B cell (primary cell): ENCODE measurements around the gene B4GALT5. TPM values are rescaled to one million over a fixed set of nuclear protein-coding genes. Genes with fewer than 3 reads are reported as not detected.

Source experiments
- ATAC-seq: fragments of 200-7000 bp; cut with Tn5 transposase; one replicate; pipeline ENCODE4 v1.10.0; 2021; ENCODE audit warnings: low read depth, mild to moderate bottlenecking, moderate number of reproducible peaks, moderate library complexity
- CTCF ChIA-PET: fragments of 350-600 bp; sonication (Branson Sonifier 250); formaldehyde crosslinking; loops from one replicate; lab custom pipeline; 2021; ENCODE audit warnings: antibody characterized with exemption, inconsistent platforms; lab: Charles Lee
- POLR2A ChIA-PET: fragments of 350-600 bp; sonication (Branson Sonifier 250); formaldehyde crosslinking; loops from one replicate; lab custom pipeline; 2021; ENCODE audit warnings: antibody characterized with exemption; lab: Charles Lee
- DNase-seq: peaks from one replicate; pipeline ENCODE4 v3.0.0; 2013
- H2AFZ ChIP-seq: 2 replicates; pipeline ENCODE4 v1.6.1; 2012; ENCODE audit warnings: mild to moderate bottlenecking, low read depth, low read length; ENCODE audit not compliant: insufficient read depth, poor library complexity, severe bottlenecking
- H3K27ac ChIP-seq, 2 donors: 1 replicate in 1 of 2; 2 replicates in 1 of 2; pipeline ENCODE4 v1.5.1; 2012 to 2013; ENCODE audit warnings: low read length in 2 of 2, mild to moderate bottlenecking in 2 of 2, moderate library complexity in 1 of 2
- H3K27me3 ChIP-seq, 4 experiments: fragments of 200-600 bp in 1 of 4; sonication (generic) in 1 of 4; replicated peaks in 1 of 4; 1 replicate in 2 of 4; 2 replicates in 2 of 4; pipeline versions ENCODE4 v1.6.1 to v1.7.0; 2013 to 2016; ENCODE audit warnings: low read length in 3 of 4, mild to moderate bottlenecking in 2 of 4, mixed read lengths in 1 of 4, moderate library complexity in 1 of 4; ENCODE audit not compliant: insufficient read depth in 4 of 4, control insufficient read depth in 3 of 4; ENCODE audit errors: control extremely low read depth in 1 of 4
- H3K36me3 ChIP-seq, 2 experiments: replicated peaks in 1 of 2; 1 replicate in 1 of 2; 2 replicates in 1 of 2; pipeline versions ENCODE4 v1.6.1 to v1.7.1; 2013; ENCODE audit warnings: low read length in 1 of 2; ENCODE audit not compliant: insufficient read depth in 2 of 2, control insufficient read depth in 1 of 2; ENCODE audit errors: control extremely low read depth in 1 of 2, extremely low read depth in 1 of 2
- H3K4me1 ChIP-seq, 2 donors: fragments of 200-600 bp in 1 of 2; sonication (generic) in 1 of 2; 1 replicate in 1 of 2; 2 replicates in 1 of 2; pipeline versions ENCODE4 v1.5.1 to v1.6.1; 2013 to 2017; ENCODE audit warnings: low read length in 2 of 2; ENCODE audit not compliant: control insufficient read depth in 2 of 2, insufficient read depth in 2 of 2
- H3K4me2 ChIP-seq: replicated peaks from 2 replicates; pipeline ENCODE3; 2012; ENCODE audit warnings: mild to moderate bottlenecking, low read depth, low read length; ENCODE audit not compliant: poor library complexity, severe bottlenecking
- H3K4me3 ChIP-seq, 5 experiments: fragments of 200-600 bp in 1 of 5; sonication (generic) in 1 of 5; 1 replicate in 3 of 5; 2 replicates in 2 of 5; pipeline versions ENCODE4 v1.5.1 to v1.7.0; 2011 to 2016; ENCODE audit warnings: low read length in 4 of 5, mild to moderate bottlenecking in 4 of 5, low read depth in 2 of 5, control low read depth in 1 of 5, moderate library complexity in 1 of 5; ENCODE audit not compliant: insufficient read depth in 1 of 5; ENCODE audit errors: control extremely low read depth in 1 of 5, extremely low read depth in 1 of 5
- H3K79me2 ChIP-seq: fragments of 200-600 bp; sonication (generic); one replicate; pipeline ENCODE4 v1.6.0; 2016; ENCODE audit warnings: low read length; ENCODE audit not compliant: control insufficient read depth, insufficient read depth
- H3K9ac ChIP-seq: fragments of 200-600 bp; sonication (generic); 2 replicates; pipeline ENCODE4 v1.6.1; 2017; ENCODE audit warnings: mild to moderate bottlenecking, low read length, moderate library complexity
- H3K9me3 ChIP-seq, 3 donors: one replicate each; pipeline versions ENCODE4 v1.6.1 to v1.7.1; 2013; ENCODE audit warnings: low read length in 2 of 3; ENCODE audit not compliant: control insufficient read depth in 2 of 3, insufficient read depth in 1 of 3; ENCODE audit errors: control extremely low read depth in 1 of 3
- H4K20me1 ChIP-seq: 2 replicates; pipeline ENCODE4 v1.6.0; 2012; ENCODE audit warnings: mild to moderate bottlenecking, low read length; ENCODE audit not compliant: insufficient read depth, control insufficient read depth, poor library complexity, severe bottlenecking
- H3K27ac Mint-ChIP-seq: one replicate; pipeline ENCODE4 v1.8.0; 2021; ENCODE audit warnings: mixed read lengths
- H3K27me3 Mint-ChIP-seq: one replicate; pipeline ENCODE4 v1.8.0; 2021; ENCODE audit warnings: mixed read lengths
- H3K4me1 Mint-ChIP-seq: one replicate; pipeline ENCODE4 v1.8.0; 2021; ENCODE audit warnings: mixed read lengths
- H3K4me3 Mint-ChIP-seq: one replicate; pipeline ENCODE4 v1.8.0; 2021; ENCODE audit warnings: mixed read lengths
- H3K9me3 Mint-ChIP-seq: one replicate; pipeline ENCODE4 v1.8.0; 2022; ENCODE audit warnings: mixed read lengths; ENCODE audit not compliant: insufficient read depth
- CTCF ChIP-seq: fragments of 200-600 bp; IDR thresholded peaks from one replicate; pipeline ENCODE4 v1.8.0; 2022; ENCODE audit warnings: antibody characterized with exemption, mild to moderate bottlenecking
- EZH2 ChIP-seq: IDR thresholded peaks from 2 replicates; pipeline ENCODE4 v1.6.1; 2012; ENCODE audit warnings: borderline replicate concordance, low read depth, mild to moderate bottlenecking, moderate library complexity, low read length; ENCODE audit not compliant: insufficient read depth, poor library complexity, severe bottlenecking
- WGBS: methylation state at CpG from one replicate; pipeline ENCODE4 v1.1.5; 2013; ENCODE audit warnings: missing lambda C conversion rate; ENCODE audit not compliant: insufficient coverage; 5-methylcytosine and 5-hydroxymethylcytosine counted together
- intact Hi-C: fragments of 100-400 bp; cut with micrococcal nuclease; formaldehyde crosslinking; loops from one replicate; pipeline ENCODE4 v1.10.0; 2022
- polyA plus RNA-seq: library from polyadenylated mRNA; depleted of rRNA; stranded (reverse); fragments of >200 nt; gene quantifications from 2 replicates; pipeline ENCODE4 v1.2.3, GENCODE V29; 2012
- total RNA-seq, 2 donors: library from RNA; stranded (reverse); fragments of 120-200 nt in 1 of 2; gene quantifications; 1 replicate in 1 of 2; 2 replicates in 1 of 2; pipeline versions ENCODE4 v1.2.3 to v1.2.4, GENCODE V29; 2013 to 2022

B4GALT5 gene
- total and polyA plus RNA-seq, 2 donors (not counting 1 experiment from before 2014, with no cell fraction given), result 3.4 to 7.3 TPM

GRCh38 chr20:49594931-49595315 is 118.8 kb downstream of the B4GALT5 start:
- no peaks in the 10 kb centered on the region for H3K79me2 ChIP-seq
- H3K4me3 ChIP-seq, result no peak overlapping the region
- POLR2A ChIA-PET, result no interaction called here
- Mint-ChIP-seq H3K4me3 (no peak overlapping the region), H3K27ac (no peak overlapping the region), H3K9me3 (no peaks in the 10 kb centered on the region), H3K27me3 (peaks cover 17% of the 10 kb centered on the region), H3K4me1 (peaks cover 12% of the 10 kb centered on the region)
- no peak for DNase-seq
- no peak for ATAC-seq
- intact Hi-C loops, result no loop called here
- no peak for TF ChIP-seq CTCF
- no peak for TF ChIP-seq EZH2
- H3K9ac ChIP-seq, result no peak overlapping the region
- CTCF ChIA-PET, result no interaction called here
- H3K9me3 ChIP-seq, result peaks cover 0 to 16% (median 3%) of the 10 kb centered on the region in 3 donors
- H3K4me2 ChIP-seq, result no peak overlapping the region
- peaks cover 0 to 6% (median 1%) of the 10 kb centered on the region in 4 experiments for H3K27me3 ChIP-seq
- no peaks in the 10 kb centered on the region for H4K20me1 ChIP-seq
- H3K27ac ChIP-seq, result no peak overlapping the region
- H3K36me3 ChIP-seq, result no peaks in the 10 kb centered on the region
- WGBS, result 100% methylated on average over 4 of the region's 6 CpGs
- H3K4me1 ChIP-seq, result peaks cover 0 to 8% of the 10 kb centered on the region in 2 donors
- H2AFZ ChIP-seq, result no peak overlapping the region

GRCh38 chr20:49594143-49594930 is 119.3 kb downstream of the B4GALT5 start:
- Histone ChIP-seq H2AFZ (no peak overlapping the region), H3K9me3 (peaks cover 0 to 22% (median 3%) of the 10 kb centered on the region in 3 donors), H3K79me2 (no peaks in the 10 kb centered on the region), H3K4me1 (peaks cover 0 to 8% of the 10 kb centered on the region in 2 donors), H3K9ac (no peak overlapping the region), H3K27me3 (peaks cover 0 to 6% (median 1%) of the 10 kb centered on the region in 4 experiments), H3K4me3 (no peak overlapping the region), H3K36me3 (no peaks in the 10 kb centered on the region), H3K27ac (no peak overlapping the region), H4K20me1 (no peaks in the 10 kb centered on the region), H3K4me2 (no peak overlapping the region)
- Mint-ChIP-seq H3K9me3 (no peaks in the 10 kb centered on the region), H3K27ac (no peak overlapping the region), H3K4me1 (peaks cover 12% of the 10 kb centered on the region), H3K27me3 (peaks cover 20% of the 10 kb centered on the region), H3K4me3 (no peak overlapping the region)
- no peak for DNase-seq
- TF ChIP-seq CTCF (no peak), EZH2 (no peak)
- ChIA-PET POLR2A (no interaction called here), CTCF (no interaction called here)
- intact Hi-C loops, result no loop called here
- ATAC-seq, result no peak
- WGBS, result 83% methylated on average over 11 of the region's 12 CpGs
